Measurements from ENCODE around the gene AKAP6.

AKAP6 gene

GRCh38 chr14:32826404-32827082 is 497.4 kb downstream of the AKAP6 start:
- Histone ChIP-seq H3K36me3 (ENCODE audit: control insufficient read depth, low read depth, low read length) (no peaks in the 10 kb centered on the region), H3K4me3 (ENCODE audit: low read length) (no peak overlapping the region), H3K9me3 (ENCODE audit: control insufficient read depth, low read depth, low read length) (no peaks in the 10 kb centered on the region), H3K9ac (ENCODE audit: low read length) (no peak overlapping the region), H3K4me1 (ENCODE audit: control insufficient read depth, low read depth, low read length) (peaks cover 3% of the 10 kb centered on the region), H3K27me3 (ENCODE audit: control insufficient read depth, insufficient read depth, low read length) (no peaks in the 10 kb centered on the region), H3K27ac (ENCODE audit: low read length) (no peak overlapping the region)

DNA sequence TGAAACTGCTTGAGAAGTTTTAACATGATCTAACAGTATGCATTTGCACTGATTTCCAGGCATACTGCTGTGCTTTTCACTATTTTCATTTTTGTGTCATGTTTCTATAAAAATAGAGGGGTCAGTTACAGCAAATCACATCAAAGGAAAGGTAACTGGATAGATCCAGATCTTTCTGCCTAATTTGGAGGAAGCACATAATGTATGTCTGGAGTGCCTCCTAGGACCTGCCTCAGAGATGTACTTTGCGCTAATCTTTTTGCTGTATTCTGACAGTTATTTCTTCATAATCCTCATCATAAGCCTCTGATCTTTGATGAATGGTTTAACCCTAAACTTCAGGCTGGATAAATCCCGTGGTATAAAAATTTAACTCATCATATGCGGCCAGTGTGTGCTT is 498.4 kb downstream of the AKAP6 start:
- Histone ChIP-seq H3K9me3 (ENCODE audit: control insufficient read depth, low read depth, low read length) (no peaks in the 10 kb centered on the region), H3K36me3 (ENCODE audit: control insufficient read depth, low read depth, low read length) (no peaks in the 10 kb centered on the region), H3K4me3 (ENCODE audit: low read length) (no peak overlapping the region), H3K9ac (ENCODE audit: low read length) (no peak overlapping the region), H3K27ac (ENCODE audit: low read length) (no peak overlapping the region), H3K27me3 (ENCODE audit: control insufficient read depth, insufficient read depth, low read length) (no peaks in the 10 kb centered on the region), H3K4me1 (ENCODE audit: control insufficient read depth, low read depth, low read length) (peaks cover 3% of the 10 kb centered on the region)

GRCh38 chr14:32835924-32836323 is 506.8 kb downstream of the AKAP6 start:
- no peak overlapping the region for H3K4me3 ChIP-seq (ENCODE audit: low read length)
- H3K9me3 ChIP-seq (ENCODE audit: control insufficient read depth, low read depth, low read length) = no peaks in the 10 kb centered on the region
- no peak overlapping the region for H3K9ac ChIP-seq (ENCODE audit: low read length)

DNA sequence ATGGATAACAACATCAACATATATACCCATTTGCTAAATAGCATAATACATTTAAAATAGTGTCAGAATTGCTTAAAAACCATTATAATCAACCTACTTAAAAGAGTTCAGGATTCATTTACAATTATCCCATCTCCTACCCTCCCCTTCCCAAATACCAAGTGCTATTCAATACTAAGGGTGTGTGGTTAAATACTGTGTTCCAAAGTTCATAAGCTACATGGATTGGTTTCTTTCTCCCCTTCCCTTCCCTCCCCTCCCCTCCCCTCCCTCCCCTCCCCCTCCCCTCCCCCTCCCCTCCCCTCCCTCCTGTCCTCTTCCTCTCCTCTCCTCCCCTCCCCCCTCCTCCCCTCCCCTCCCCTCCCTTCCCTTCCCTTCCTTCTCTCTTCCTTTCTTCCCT is 512.6 kb downstream of the AKAP6 start:
- Histone ChIP-seq H3K36me3 (ENCODE audit: control insufficient read depth, low read depth, low read length) (no peaks in the 10 kb centered on the region), H3K27ac (ENCODE audit: low read length) (no peak overlapping the region), H3K4me3 (ENCODE audit: low read length) (no peak overlapping the region), H3K27me3 (ENCODE audit: control insufficient read depth, insufficient read depth, low read length) (no peaks in the 10 kb centered on the region), H3K9me3 (ENCODE audit: control insufficient read depth, low read depth, low read length) (no peaks in the 10 kb centered on the region), H3K9ac (ENCODE audit: low read length) (no peak overlapping the region), H3K4me1 (ENCODE audit: control insufficient read depth, low read depth, low read length) (no peaks in the 10 kb centered on the region)

More at GRCh38 chr14:32835924-32836323, 506.8 kb downstream of the AKAP6 start:
- no peaks in the 10 kb centered on the region for H3K4me1 ChIP-seq (ENCODE audit: control insufficient read depth, low read depth, low read length)
- no peaks in the 10 kb centered on the region for H3K27me3 ChIP-seq (ENCODE audit: control insufficient read depth, insufficient read depth, low read length)
- H3K36me3 ChIP-seq (ENCODE audit: control insufficient read depth, low read depth, low read length) = no peaks in the 10 kb centered on the region
- no peak overlapping the region for H3K27ac ChIP-seq (ENCODE audit: low read length)

- Histone ChIP-seq H3K9me3 (ENCODE audit: control insufficient read depth, low read depth, low read length) (no peaks in the 10 kb centered on the region), H3K4me1 (ENCODE audit: control insufficient read depth, low read depth, low read length) (no peaks in the 10 kb centered on the region), H3K4me3 (ENCODE audit: low read length) (no peak overlapping the region), H3K9ac (ENCODE audit: low read length) (no peak overlapping the region), H3K27ac (ENCODE audit: low read length) (no peak overlapping the region), H3K36me3 (ENCODE audit: control insufficient read depth, low read depth, low read length) (no peaks in the 10 kb centered on the region), H3K27me3 (ENCODE audit: control insufficient read depth, insufficient read depth, low read length) (no peaks in the 10 kb centered on the region)
Observed at GRCh38 chr14:32846821-32847365, 517.8 kb downstream of the AKAP6 start.

DNA sequence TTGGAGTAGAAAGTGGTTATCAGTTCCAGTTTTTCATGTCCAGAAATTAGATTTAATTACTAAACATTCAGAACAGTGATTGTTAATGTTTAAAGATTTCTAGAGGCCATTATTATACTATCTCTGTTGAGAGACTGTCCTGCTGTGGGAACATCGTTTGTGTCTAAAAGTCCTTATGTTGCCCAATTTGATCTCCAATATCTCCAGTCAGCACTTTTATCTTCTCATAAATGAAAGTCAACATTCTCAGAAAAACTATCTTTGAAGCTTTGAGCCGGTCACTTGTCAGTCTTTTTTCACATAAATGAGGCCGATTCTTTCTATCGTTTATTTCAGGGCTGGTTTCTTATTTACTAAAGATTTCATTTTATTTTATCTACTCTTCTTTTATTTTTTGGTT is 518.8 kb downstream of the AKAP6 start:
- Histone ChIP-seq H3K36me3 (ENCODE audit: control insufficient read depth, low read depth, low read length) (no peaks in the 10 kb centered on the region), H3K4me1 (ENCODE audit: control insufficient read depth, low read depth, low read length) (no peaks in the 10 kb centered on the region), H3K4me3 (ENCODE audit: low read length) (no peak overlapping the region), H3K9me3 (ENCODE audit: control insufficient read depth, low read depth, low read length) (no peaks in the 10 kb centered on the region), H3K9ac (ENCODE audit: low read length) (no peak overlapping the region), H3K27me3 (ENCODE audit: control insufficient read depth, insufficient read depth, low read length) (no peaks in the 10 kb centered on the region), H3K27ac (ENCODE audit: low read length) (no peak overlapping the region)

- Histone ChIP-seq H3K4me1 (ENCODE audit: control insufficient read depth, low read depth, low read length) (no peaks in the 10 kb centered on the region), H3K27ac (ENCODE audit: low read length) (no peak overlapping the region), H3K9me3 (ENCODE audit: control insufficient read depth, low read depth, low read length) (no peaks in the 10 kb centered on the region), H3K9ac (ENCODE audit: low read length) (no peak overlapping the region), H3K27me3 (ENCODE audit: control insufficient read depth, insufficient read depth, low read length) (no peaks in the 10 kb centered on the region), H3K36me3 (ENCODE audit: control insufficient read depth, low read depth, low read length) (no peaks in the 10 kb centered on the region), H3K4me3 (ENCODE audit: low read length) (no peak overlapping the region)
Observed at GRCh38 chr14:32865827-32866376, 536.8 kb downstream of the AKAP6 start.

- no peaks in the 10 kb centered on the region for H3K27me3 ChIP-seq (ENCODE audit: control insufficient read depth, insufficient read depth, low read length)
- H3K36me3 ChIP-seq (ENCODE audit: control insufficient read depth, low read depth, low read length) = no peaks in the 10 kb centered on the region
- no peaks in the 10 kb centered on the region for H3K4me1 ChIP-seq (ENCODE audit: control insufficient read depth, low read depth, low read length)
- no peak overlapping the region for H3K4me3 ChIP-seq (ENCODE audit: low read length)
- no peak overlapping the region for H3K27ac ChIP-seq (ENCODE audit: low read length)
- no peaks in the 10 kb centered on the region for H3K9me3 ChIP-seq (ENCODE audit: control insufficient read depth, low read depth, low read length)
- no peak overlapping the region for H3K9ac ChIP-seq (ENCODE audit: low read length)
Observed at GRCh38 chr14:32883188-32883587, 554.1 kb downstream of the AKAP6 start.

All from iPS-18a (cell line).